ENCODE data around the gene HSF2.

- TF ChIP-seq CTCF (IDR thresholded peaks at IDR 0.05) (no peak), POLR2AphosphoS5 (IDR thresholded peaks at IDR 0.05) (no peak), POLR2A (IDR thresholded peaks at IDR 0.05) (no peak)
Observed at GRCh38 chr6:122376246-122376645, 23.2 kb upstream of the HSF2 start.

All from breast epithelium (tissue), 3 donors.